Nephron progenitor cell (in vitro differentiated cells): Measurements from ENCODE around the gene PPFIA1.

ENCODE experiments used
- DNase-seq: peaks from one replicate; pipeline ENCODE4 v3.0.0; 2021
- H3K27ac Mint-ChIP-seq: 2 replicates; pipeline ENCODE4 v1.8.0; 2021; ENCODE audit warnings: mild to moderate bottlenecking, moderate library complexity, mixed read lengths
- H3K27me3 Mint-ChIP-seq: 2 replicates; pipeline ENCODE4 v1.8.0; 2021; ENCODE audit warnings: mild to moderate bottlenecking, low read depth, mixed read lengths; ENCODE audit not compliant: poor library complexity
- H3K36me3 Mint-ChIP-seq: 2 replicates; pipeline ENCODE4 v1.8.0; 2021; ENCODE audit warnings: low read depth, mixed read lengths
- H3K4me1 Mint-ChIP-seq: 2 replicates; pipeline ENCODE4 v1.8.0; 2021; ENCODE audit warnings: mixed read lengths
- H3K4me3 Mint-ChIP-seq: 2 replicates; pipeline ENCODE4 v1.8.0; 2021; ENCODE audit warnings: mild to moderate bottlenecking, moderate library complexity, mixed read lengths
- H3K9me3 Mint-ChIP-seq: 2 replicates; pipeline ENCODE4 v1.8.0; 2021; ENCODE audit warnings: mild to moderate bottlenecking, moderate library complexity, mixed read lengths
- TF ChIP-seq, protein P1 (sequence below): fragments of 200-600 bp; sonication (generic); IDR thresholded peaks from 2 replicates; pipeline ENCODE4 v1.5.0; 2021; ENCODE audit warnings: antibody characterized with exemption

Gene PPFIA1

GRCh38 chr11:70301721-70302418 is 31.4 kb downstream of the PPFIA1 start:
- Mint-ChIP-seq H3K4me1 (peaks cover 14% of the 10 kb centered on the region), H3K9me3 (peaks cover 6% of the 10 kb centered on the region), H3K36me3 (peaks cover 38% of the 10 kb centered on the region), H3K4me3 (no peak overlapping the region), H3K27me3 (no peaks in the 10 kb centered on the region), H3K27ac (peak overlapping the region; percentile 85)
- DNase-seq = no peak
- TF ChIP-seq, protein P1, sequence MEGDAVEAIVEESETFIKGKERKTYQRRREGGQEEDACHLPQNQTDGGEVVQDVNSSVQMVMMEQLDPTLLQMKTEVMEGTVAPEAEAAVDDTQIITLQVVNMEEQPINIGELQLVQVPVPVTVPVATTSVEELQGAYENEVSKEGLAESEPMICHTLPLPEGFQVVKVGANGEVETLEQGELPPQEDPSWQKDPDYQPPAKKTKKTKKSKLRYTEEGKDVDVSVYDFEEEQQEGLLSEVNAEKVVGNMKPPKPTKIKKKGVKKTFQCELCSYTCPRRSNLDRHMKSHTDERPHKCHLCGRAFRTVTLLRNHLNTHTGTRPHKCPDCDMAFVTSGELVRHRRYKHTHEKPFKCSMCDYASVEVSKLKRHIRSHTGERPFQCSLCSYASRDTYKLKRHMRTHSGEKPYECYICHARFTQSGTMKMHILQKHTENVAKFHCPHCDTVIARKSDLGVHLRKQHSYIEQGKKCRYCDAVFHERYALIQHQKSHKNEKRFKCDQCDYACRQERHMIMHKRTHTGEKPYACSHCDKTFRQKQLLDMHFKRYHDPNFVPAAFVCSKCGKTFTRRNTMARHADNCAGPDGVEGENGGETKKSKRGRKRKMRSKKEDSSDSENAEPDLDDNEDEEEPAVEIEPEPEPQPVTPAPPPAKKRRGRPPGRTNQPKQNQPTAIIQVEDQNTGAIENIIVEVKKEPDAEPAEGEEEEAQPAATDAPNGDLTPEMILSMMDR = no peak

DNA sequence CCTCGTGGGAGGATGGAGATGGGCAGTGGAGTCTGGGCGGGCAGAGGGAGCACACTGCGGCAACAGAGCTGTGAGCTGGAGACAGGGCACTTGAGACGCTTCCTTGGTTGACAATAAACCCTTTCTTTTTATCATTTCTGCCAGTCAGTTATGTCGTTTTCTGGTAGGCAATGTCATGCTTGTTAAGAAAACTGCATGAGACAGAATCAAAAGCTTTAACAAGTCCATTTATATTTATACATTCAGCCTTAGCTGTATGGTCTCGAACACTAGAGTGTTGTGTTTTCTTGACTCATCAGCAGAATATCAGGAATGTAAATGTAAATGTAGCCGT is 31.9 kb downstream of the PPFIA1 start:
- no peak for DNase-seq
- peak overlapping the region; percentile 85 for H3K27ac Mint-ChIP-seq
- H3K4me1 Mint-ChIP-seq = peaks cover 14% of the 10 kb centered on the region
- TF ChIP-seq, protein P1 = no peak
- H3K9me3 Mint-ChIP-seq = peaks cover 2% of the 10 kb centered on the region
- peaks cover 38% of the 10 kb centered on the region for H3K36me3 Mint-ChIP-seq
- H3K27me3 Mint-ChIP-seq = no peaks in the 10 kb centered on the region
- H3K4me3 Mint-ChIP-seq = no peak overlapping the region

GRCh38 chr11:70303070-70303469 is 32.6 kb downstream of the PPFIA1 start:
- TF ChIP-seq, protein P1 = no peak
- Mint-ChIP-seq H3K4me3 (no peak overlapping the region), H3K9me3 (no peaks in the 10 kb centered on the region), H3K36me3 (peaks cover 37% of the 10 kb centered on the region), H3K27me3 (no peaks in the 10 kb centered on the region), H3K4me1 (peaks cover 14% of the 10 kb centered on the region), H3K27ac (no peak overlapping the region)
- DNase-seq = no peak

DNA sequence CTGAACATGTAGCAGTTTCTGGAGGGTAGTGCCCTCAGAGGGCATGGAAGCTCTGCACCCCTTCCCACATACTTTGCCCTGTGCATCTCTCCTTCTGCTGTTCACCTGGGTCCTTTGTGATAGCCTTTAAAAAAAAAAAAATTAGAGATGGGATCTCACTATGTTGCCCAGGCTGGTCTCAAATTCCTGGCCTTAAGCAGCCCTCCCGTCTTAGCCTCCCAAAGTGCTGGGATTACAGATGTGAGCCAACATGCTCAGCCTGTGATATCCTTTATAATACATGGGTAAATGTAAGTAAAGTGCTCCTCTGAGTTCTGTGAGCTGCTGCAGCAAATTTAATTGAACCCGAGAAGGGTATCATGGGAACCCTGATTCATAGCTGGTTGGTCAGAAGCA is 33.7 kb downstream of the PPFIA1 start:
- DNase-seq = no peak
- no peak overlapping the region for H3K4me3 Mint-ChIP-seq
- H3K27ac Mint-ChIP-seq = no peak overlapping the region
- peaks cover 35% of the 10 kb centered on the region for H3K36me3 Mint-ChIP-seq
- H3K4me1 Mint-ChIP-seq = peaks cover 14% of the 10 kb centered on the region
- no peaks in the 10 kb centered on the region for H3K27me3 Mint-ChIP-seq
- TF ChIP-seq, protein P1 = no peak
- H3K9me3 Mint-ChIP-seq = no peaks in the 10 kb centered on the region

- no peak overlapping the region for H3K4me3 Mint-ChIP-seq
Observed at GRCh38 chr11:70305501-70305900, 35.0 kb downstream of the PPFIA1 start.

More at GRCh38 chr11:70305501-70305900, 35.0 kb downstream of the PPFIA1 start:
- H3K36me3 Mint-ChIP-seq = peaks cover 39% of the 10 kb centered on the region
- no peak overlapping the region for H3K27ac Mint-ChIP-seq
- H3K27me3 Mint-ChIP-seq = no peaks in the 10 kb centered on the region
- DNase-seq = no peak
- H3K4me1 Mint-ChIP-seq = peaks cover 14% of the 10 kb centered on the region
- TF ChIP-seq, protein P1 = no peak
- no peaks in the 10 kb centered on the region for H3K9me3 Mint-ChIP-seq
